K562 (cell line): ENCODE data around the gene CPT1A. TPM values are rescaled to one million over a fixed set of nuclear protein-coding genes. Genes with fewer than 3 reads are reported as not detected.

Experiments used
- ATAC-seq: fragments of 200-7000 bp; cut with Tn5 transposase; 3 replicates; pipeline ENCODE4 v1.9.1; 2020; ENCODE audit warnings: moderate library complexity
- BruUV-seq: library from RNA; stranded (reverse); fragments of 400-500 nt; replicated peaks from 2 replicates; lab custom pipeline; 2021; lab: Mats Ljungman, UMichigan
- CTCF ChIA-PET: fragments of 300-600 bp; formaldehyde crosslinking; extraction: SDS; loops from one replicate; lab custom pipeline; 2021; ENCODE audit warnings: low intra/inter-chr PET ratio; lab: Yijun Ruan, JAX
- POLR2A ChIA-PET: fragments of 300-600, 350-650 bp; sonication (Branson Sonifier 250); formaldehyde crosslinking; extraction: SDS; loops from one replicate; lab custom pipeline; 2021; ENCODE audit warnings: antibody characterized with exemption, inconsistent platforms; lab: Yijun Ruan, JAX
- DNase-seq, 4 experiments: peaks; one replicate each; pipeline versions ENCODE4 v3.0.0 to v3.0.0-alpha.2; 2011 to 2018; ENCODE audit warnings: low spot score in 3 of 4, mixed read lengths in 3 of 4; ENCODE audit errors: extremely low read depth in 1 of 4
- FAIRE-seq: peaks from 2 replicates; lab custom pipeline; 2011; peaks lifted over from hg19 to GRCh38; lab: Jason Lieb, UNC
- H2AFZ ChIP-seq: 2 replicates; pipeline ENCODE4 v1.6.0; 2011; ENCODE audit warnings: low read depth, low read length, control low read depth, inconsistent platforms
- H3K27ac ChIP-seq: fragments of 200-600 bp; 3 replicates; pipeline ENCODE4 v1.8.0; 2011; ENCODE audit warnings: low read depth, mild to moderate bottlenecking, control low read depth, inconsistent platforms, low read length, moderate library complexity, mixed read lengths; ENCODE audit errors: extremely low read depth
- H3K27me3 ChIP-seq, 2 experiments: fragments of 300-600 bp in 1 of 2; 2 replicates in 1 of 2; 3 replicates in 1 of 2; pipeline versions ENCODE4 v1.6.0 to v1.8.0; 2011; ENCODE audit warnings: inconsistent platforms in 2 of 2, low read length in 2 of 2, mild to moderate bottlenecking in 1 of 2, mixed read lengths in 1 of 2, moderate library complexity in 1 of 2; ENCODE audit not compliant: control insufficient read depth in 2 of 2, insufficient read depth in 2 of 2
- H3K36me3 ChIP-seq: fragments of 300-600 bp; 3 replicates; pipeline ENCODE4 v1.8.0; 2011; ENCODE audit warnings: mild to moderate bottlenecking, low read length, inconsistent platforms; ENCODE audit not compliant: control insufficient read depth, insufficient read depth
- H3K4me1 ChIP-seq, 2 experiments: fragments of 200-600 bp in 1 of 2; replicated peaks in 1 of 2; 2 replicates in 1 of 2; 3 replicates in 1 of 2; pipeline versions ENCODE4 v1.5.1 to v1.8.0; 2011; ENCODE audit warnings: inconsistent platforms in 2 of 2, low read length in 2 of 2, mild to moderate bottlenecking in 1 of 2, mixed read lengths in 1 of 2, moderate library complexity in 1 of 2; ENCODE audit not compliant: control insufficient read depth in 2 of 2, insufficient read depth in 2 of 2
- H3K4me2 ChIP-seq: 2 replicates; pipeline ENCODE4 v1.6.1; 2011; ENCODE audit warnings: low read length, control low read depth, inconsistent platforms, mixed read lengths; ENCODE audit not compliant: insufficient read depth
- H3K4me3 ChIP-seq: fragments of 200-600 bp; sonication (generic), shearing (Covaris generic); 2 replicates; pipeline ENCODE4 v1.5.1; 2016; ENCODE audit warnings: control low read depth, inconsistent platforms
- H3K79me2 ChIP-seq: fragments of 200-600 bp; 3 replicates; pipeline ENCODE4 v1.8.0; 2011; ENCODE audit warnings: low read length, inconsistent platforms; ENCODE audit not compliant: control insufficient read depth, insufficient read depth
- H3K9ac ChIP-seq, 2 experiments: 2 replicates each; pipeline versions ENCODE4 v1.6.0 to v1.6.1; 2011; ENCODE audit warnings: low read depth in 2 of 2, low read length in 2 of 2, control low read depth in 1 of 2, inconsistent platforms in 1 of 2, mild to moderate bottlenecking in 1 of 2, mixed read lengths in 1 of 2; ENCODE audit not compliant: insufficient read depth in 1 of 2
- H3K9me1 ChIP-seq: one replicate; pipeline ENCODE4 v1.6.0; 2011; ENCODE audit warnings: inconsistent platforms, mild to moderate bottlenecking, low read length, moderate library complexity; ENCODE audit not compliant: control insufficient read depth, insufficient read depth
- H3K9me3 ChIP-seq: replicated peaks from 2 replicates; pipeline ENCODE4 v1.5.1; 2011; ENCODE audit warnings: low read depth, low read length, inconsistent platforms; ENCODE audit not compliant: control insufficient read depth, insufficient read depth
- H4K20me1 ChIP-seq: replicated peaks from 2 replicates; pipeline ENCODE4 v1.6.1; 2011; ENCODE audit warnings: low read length, inconsistent platforms, mixed read lengths; ENCODE audit not compliant: control insufficient read depth, insufficient read depth
- ARHGAP35 ChIP-seq: fragments of 450-650 bp; IDR thresholded peaks from 2 replicates; pipeline ENCODE4 v1.6.1; 2018; ENCODE audit not compliant: partially characterized antibody
- ASH1L ChIP-seq: fragments of 450-650 bp; IDR thresholded peaks from 2 replicates; pipeline ENCODE4 v1.6.1; 2018; ENCODE audit warnings: borderline replicate concordance, mild to moderate bottlenecking, low read depth; ENCODE audit not compliant: partially characterized antibody
- CSDE1 ChIP-seq, 2 experiments: fragments of 450-650 bp; IDR thresholded peaks; 2 replicates each; pipeline ENCODE4 v1.6.1; 2016; ENCODE audit warnings: mild to moderate bottlenecking in 1 of 2
- LEF1 ChIP-seq: fragments of 450-650 bp; IDR thresholded peaks from 2 replicates; pipeline ENCODE4 v1.6.1; 2016; ENCODE audit warnings: mild to moderate bottlenecking
- NFIX ChIP-seq: fragments of 250-450 bp; sonication (Bioruptor Pico); IDR thresholded peaks from 2 replicates; pipeline ENCODE4 v1.4.0; 2020; ENCODE audit warnings: low read depth, mild to moderate bottlenecking, moderate library complexity
- PML ChIP-seq: IDR thresholded peaks from 2 replicates; pipeline ENCODE4 v1.6.1; 2012; ENCODE audit warnings: low read length, inconsistent platforms
- ZNF165 ChIP-seq: fragments of 250-450 bp; sonication (Bioruptor Pico); IDR thresholded peaks from 2 replicates; pipeline ENCODE4 v1.4.0; 2020; ENCODE audit warnings: borderline replicate concordance
- WGBS: fragments of 100-300 bp; shearing (Covaris generic); methylation state at CpG from one replicate; pipeline ENCODE4 v1.1.6; 2016; ENCODE audit warnings: low coverage, mixed read lengths; ENCODE audit not compliant: insufficient coverage; ENCODE audit errors: missing lambda C conversion rate; 5-methylcytosine and 5-hydroxymethylcytosine counted together
- in situ Hi-C: fragments of 300-500 bp; cut with MboI; formaldehyde crosslinking; loops from 4 replicates; pipeline ENCODE4 v1.15.0; 2018; ENCODE audit warnings: inconsistent platforms, mixed read lengths
- intact Hi-C: fragments of 100-400 bp; cut with micrococcal nuclease; formaldehyde crosslinking; loops from 2 replicates; pipeline ENCODE4 v1.14.2; 2022
- polyA plus RNA-seq, 8 experiments: library from polyadenylated mRNA; depleted of rRNA in 4 of 8; stranded (reverse) in 5 of 8; unstranded in 3 of 8; fragments of >200 nt; fragmentation: Nextera tagmentation in 2 of 8; fragmentation: Illumina TruSeq in 1 of 8; extraction: Ambion mirVana in 2 of 8; extraction: Trizol in 1 of 8; gene quantifications; 2 replicates each; pipeline versions ENCODE4 v1.2.1 to v1.2.3, GENCODE V29; 2011 to 2014; ENCODE audit warnings: inconsistent platforms in 1 of 8, missing spikeins in 1 of 8
- total RNA-seq, 7 experiments: library from RNA; depleted of rRNA in 6 of 7; stranded (reverse); fragments of >200 nt in 6 of 7; fragmentation: Illumina TruSeq in 2 of 7; extraction: Trizol in 2 of 7; gene quantifications; 2 replicates each; pipeline versions ENCODE4 v1.2.1 to v1.2.3, GENCODE V29; 2011 to 2021; ENCODE audit warnings: low replicate concordance in 1 of 7
- TF ChIP-seq, protein P1 (sequence below), 3 experiments: fragments of 200-800 bp in 1 of 3; sonication (Bioruptor generic) in 1 of 3; sonication (generic) in 1 of 3; formaldehyde crosslinking in 1 of 3; IDR thresholded peaks; 2 replicates each; pipeline versions ENCODE4 v1.6.1 to v1.8.0; 2016 to 2022; ENCODE audit warnings: mild to moderate bottlenecking in 2 of 3, missing compliant biosample characterization in 2 of 3, missing genetic modification characterization in 2 of 3, missing genetic modification reagents in 1 of 3
- TF ChIP-seq, protein P2 (sequence below): IDR thresholded peaks from 2 replicates; pipeline ENCODE4 v1.6.1; 2014; ENCODE audit warnings: antibody characterized with exemption

Gene CPT1A
- total and polyA plus RNA-seq, 9 of the 15 experiments (the other 6 are each of a cell fraction or from before 2014, with no cell fraction given) = 2.6 to 29.1 (median 12.3) TPM

DNA sequence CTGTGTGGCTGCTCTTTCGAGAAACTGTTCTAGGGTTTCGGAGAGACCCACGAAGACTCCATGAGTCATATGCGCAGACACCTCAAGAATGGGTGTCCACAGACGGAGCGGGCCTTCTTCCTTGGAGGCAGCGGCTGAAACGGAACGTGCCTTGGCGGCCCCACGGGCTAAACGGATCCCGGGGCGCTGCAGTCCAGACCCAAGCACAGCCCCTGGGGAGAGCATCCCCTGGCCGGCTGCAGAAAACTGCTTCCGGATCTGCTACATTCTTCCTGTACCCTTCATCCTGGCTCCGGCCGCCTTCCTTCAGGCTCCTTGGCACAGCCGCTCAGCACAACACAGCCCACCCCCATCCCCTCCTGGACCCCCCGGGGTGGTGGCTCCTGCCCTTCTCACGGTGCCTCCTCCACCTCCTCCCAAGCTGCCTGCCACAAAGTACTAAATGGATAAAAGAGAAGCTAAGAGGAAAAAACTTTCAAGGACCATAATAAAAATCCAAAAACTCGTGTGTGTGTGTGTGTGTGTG lies 25.4 kb downstream of the CPT1A start:
- Histone ChIP-seq H4K20me1 (no peaks in the 10 kb centered on the region), H3K9me1 (no peaks in the 10 kb centered on the region), H3K4me3 (no peak overlapping the region), H3K9me3 (no peaks in the 10 kb centered on the region), H3K4me1 (no peaks in the 10 kb centered on the region; a peak in 2 of 5 replicates), H3K4me2 (no peak overlapping the region), H2AFZ (no peak overlapping the region), H3K27ac (no peak overlapping the region), H3K79me2 (no peaks in the 10 kb centered on the region), H3K27me3 (no peaks in the 10 kb centered on the region), H3K36me3 (peaks cover 7% of the 10 kb centered on the region; the same call in 1 of the 3 replicates), H3K9ac (peak overlapping the region in 1 of 2 experiments; percentile 9; a peak in 1 of 4 replicates)
- POLR2A ChIA-PET = no interaction called here
- CTCF ChIA-PET = no interaction called here
- intact Hi-C loops (no loop called here), in situ Hi-C loops (no loop called here)
- DNase-seq (peak in 1 of 4 experiments; percentile 6), ATAC-seq (no peak), FAIRE-seq (no peak)
- WGBS = 92% methylated on average over 20 of the region's 22 CpGs
- BruUV-seq = no TSS peak
- TF ChIP-seq, protein P1, sequence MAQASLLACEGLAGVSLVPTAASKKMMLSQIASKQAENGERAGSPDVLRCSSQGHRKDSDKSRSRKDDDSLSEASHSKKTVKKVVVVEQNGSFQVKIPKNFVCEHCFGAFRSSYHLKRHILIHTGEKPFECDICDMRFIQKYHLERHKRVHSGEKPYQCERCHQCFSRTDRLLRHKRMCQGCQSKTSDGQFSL (CRISPR knock-in tag; IDR thresholded peaks at IDR 0.05) = no peak
- TF ChIP-seq, protein P1 (tag; IDR thresholded peaks at IDR 0.05) = no peak
- TF ChIP-seq PML (no peak), ARHGAP35 (no peak), ZNF165 (CRISPR knock-in tag) (no peak), ASH1L (no peak), LEF1 (no peak), NFIX (CRISPR knock-in tag) (no peak), CSDE1 (IDR thresholded peaks at IDR 0.05) (no peak)
- TF ChIP-seq, protein P2, sequence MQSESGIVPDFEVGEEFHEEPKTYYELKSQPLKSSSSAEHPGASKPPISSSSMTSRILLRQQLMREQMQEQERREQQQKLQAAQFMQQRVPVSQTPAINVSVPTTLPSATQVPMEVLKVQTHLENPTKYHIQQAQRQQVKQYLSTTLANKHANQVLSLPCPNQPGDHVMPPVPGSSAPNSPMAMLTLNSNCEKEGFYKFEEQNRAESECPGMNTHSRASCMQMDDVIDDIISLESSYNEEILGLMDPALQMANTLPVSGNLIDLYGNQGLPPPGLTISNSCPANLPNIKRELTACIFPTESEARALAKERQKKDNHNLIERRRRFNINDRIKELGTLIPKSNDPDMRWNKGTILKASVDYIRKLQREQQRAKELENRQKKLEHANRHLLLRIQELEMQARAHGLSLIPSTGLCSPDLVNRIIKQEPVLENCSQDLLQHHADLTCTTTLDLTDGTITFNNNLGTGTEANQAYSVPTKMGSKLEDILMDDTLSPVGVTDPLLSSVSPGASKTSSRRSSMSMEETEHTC = no peak
